ENCODE results near the gene CCL25.
"Not testable (repeated sequence)": the region's sequence is repeated elsewhere in the genome, so short reads cannot be mapped to it uniquely, and the experiment has no call there.

The CCL25 gene

DNA sequence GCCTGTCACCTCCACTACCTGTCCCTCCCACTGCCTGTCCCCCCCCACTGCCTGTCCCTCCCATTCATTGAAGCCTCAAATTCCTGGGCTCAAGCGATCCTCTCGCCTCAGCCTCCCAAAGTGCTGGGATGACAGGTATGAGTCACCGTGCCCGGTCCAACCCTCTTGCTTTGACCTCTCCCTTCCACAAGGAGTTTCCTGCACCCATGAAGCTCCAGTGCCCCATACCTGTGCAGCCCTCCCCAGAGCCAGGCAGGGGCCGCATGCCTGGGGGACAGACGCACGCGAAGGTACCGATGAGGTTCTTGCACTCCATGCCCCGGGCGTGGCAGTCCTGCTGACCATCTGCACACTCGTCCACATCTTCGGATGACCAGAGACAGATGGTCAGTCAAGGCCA, 34.3 kb downstream of the CCL25 start:
- no peak for DNase-seq

DNA sequence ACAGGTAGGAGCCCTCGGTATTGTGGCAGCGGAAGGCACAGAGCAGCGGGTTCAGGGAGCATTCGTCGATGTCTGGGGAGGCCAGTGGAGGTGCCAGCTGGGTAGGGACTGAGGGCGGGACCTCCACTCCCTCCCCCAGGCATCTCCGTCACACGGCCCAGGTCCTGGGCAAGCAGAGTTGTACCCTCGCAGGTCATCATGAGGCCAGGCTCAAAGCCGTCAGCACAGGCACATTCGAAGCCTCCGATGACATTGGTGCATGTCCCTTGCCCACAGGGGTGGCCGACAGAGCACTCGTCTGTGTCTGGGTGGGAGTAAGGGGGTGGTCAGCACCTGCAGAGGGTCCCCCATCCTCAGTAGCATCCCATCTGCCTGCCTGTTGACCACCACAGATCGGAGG, 35.3 kb downstream of the CCL25 start:
- no peak for DNase-seq

DNA sequence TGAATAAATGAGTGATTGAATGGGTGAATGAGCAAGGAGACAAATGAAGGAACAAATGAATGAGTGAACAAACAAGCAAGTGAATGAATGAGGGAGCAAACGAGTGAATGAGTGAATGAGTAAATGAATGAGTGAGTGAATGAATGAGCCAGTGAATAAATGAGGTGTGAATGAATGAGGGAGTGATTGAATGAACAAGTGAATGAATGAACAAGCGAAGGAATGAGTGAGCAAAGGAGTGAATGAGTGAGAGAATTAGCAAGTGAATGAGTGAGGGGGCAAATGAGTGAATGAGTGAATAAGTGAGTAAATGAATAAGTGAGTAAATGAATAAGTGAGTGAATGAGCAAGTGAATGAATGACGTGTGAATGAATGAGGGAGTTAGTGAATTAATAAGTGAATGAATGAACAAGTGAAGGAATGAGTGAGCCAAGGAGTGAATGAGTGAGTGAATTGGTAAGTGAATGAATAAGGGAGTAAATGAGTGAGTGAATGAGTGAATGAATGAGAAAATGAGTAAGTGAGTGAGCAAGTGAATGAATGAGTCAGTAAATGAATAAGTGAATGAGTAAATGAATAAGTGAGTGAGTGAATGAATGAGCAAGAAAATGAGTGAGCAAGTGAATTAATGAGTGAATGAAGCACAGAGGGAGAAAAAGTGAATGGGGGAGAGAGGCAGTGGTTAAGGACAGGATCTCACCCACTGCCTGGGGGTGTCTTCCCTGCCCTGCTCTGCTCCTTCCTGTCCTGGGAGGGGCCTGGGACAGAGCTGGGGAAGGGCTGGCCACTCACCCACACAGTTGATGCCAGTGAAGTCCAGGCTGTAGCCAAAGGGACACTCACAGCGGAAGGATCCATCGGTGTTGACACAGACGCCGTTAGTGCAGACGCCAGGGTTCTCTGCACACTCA, 36.4 kb downstream of the CCL25 start:
- no peak for DNase-seq

DNA sequence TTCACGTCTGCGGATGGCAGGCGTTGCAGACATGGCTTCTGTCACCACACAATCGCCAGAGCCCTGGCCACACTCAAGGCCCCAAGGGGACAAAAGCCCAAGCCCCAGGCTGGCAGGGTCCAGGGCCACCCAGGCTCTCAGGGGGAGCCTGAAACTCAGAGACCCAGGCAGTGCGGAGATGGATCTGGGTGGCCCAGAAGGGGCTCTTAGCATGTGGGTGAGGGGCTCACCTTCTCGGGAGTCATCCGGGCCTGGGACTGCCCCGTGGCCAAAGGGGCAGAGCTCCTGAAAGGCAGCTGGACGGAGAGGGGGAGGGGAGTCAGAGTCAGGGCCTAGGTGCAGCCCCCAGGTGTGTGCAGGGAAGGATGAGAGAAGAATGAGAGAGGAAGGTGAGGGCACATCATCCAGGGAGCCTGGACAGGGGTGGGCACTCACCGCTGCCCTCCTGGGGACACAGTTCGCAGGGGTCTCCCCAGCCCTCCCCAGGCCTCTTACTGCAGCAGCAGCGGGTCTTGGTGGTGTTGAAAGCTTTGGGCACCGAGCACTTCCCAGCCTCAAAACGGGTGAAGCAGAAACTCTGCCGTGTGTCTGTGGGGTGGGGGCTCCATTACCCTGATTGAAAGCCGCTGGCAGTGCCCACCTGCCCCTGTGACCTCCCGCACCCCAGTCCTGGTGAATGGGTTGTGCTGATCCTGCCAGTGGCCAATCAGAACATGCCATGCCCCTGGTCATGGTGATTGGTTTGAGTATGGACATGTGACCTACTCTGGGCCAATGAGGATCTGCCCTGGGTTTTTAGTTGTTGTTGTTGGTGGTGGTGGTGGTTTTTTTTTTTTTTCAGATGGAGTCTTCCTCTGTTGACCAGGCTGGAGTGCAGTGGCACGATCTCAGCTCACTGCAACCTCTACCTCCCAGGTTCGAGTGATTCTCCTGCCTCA, 37.4 kb downstream of the CCL25 start:
- DNase-seq, result no peak

DNA sequence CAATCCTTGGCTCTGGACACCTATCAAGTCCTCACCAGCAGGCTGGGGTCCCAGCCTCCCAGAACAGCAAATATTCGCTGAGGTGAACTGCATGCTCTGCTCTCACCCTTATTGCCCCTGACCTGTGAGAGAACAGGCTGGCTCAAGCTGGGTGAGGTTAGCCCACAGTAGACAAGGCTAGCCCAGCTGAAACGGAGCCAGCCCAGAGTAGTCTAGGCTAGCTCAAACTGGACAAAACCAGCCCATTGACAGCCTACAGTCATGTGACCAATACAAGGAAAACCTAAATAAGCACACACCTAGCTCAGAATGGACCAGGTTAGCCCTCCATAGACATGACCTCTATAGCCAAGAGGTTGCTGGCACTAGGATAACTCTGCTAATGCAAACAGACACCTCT, 38.4 kb downstream of the CCL25 start:
- no peak for DNase-seq

DNA sequence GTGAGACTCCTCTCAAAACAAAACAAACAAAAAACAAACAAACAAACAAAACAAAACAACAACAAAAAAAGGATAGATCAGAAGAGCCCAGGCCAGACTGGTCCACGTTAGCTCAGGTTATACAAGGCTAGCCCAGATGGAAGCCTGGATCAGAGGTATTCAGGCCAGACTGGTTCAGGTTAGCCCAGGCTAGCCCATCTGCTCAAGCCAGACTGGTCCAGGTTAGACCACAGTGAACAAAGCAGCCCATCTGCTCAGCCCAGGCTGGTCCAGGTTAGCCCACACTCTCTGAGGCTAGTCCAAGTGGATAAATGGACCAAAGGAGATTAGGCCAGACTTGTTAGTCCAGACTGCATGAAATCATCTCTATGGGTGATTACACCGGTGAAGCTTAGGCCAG, 41.2 kb downstream of the CCL25 start:
- no peak for DNase-seq

DNA sequence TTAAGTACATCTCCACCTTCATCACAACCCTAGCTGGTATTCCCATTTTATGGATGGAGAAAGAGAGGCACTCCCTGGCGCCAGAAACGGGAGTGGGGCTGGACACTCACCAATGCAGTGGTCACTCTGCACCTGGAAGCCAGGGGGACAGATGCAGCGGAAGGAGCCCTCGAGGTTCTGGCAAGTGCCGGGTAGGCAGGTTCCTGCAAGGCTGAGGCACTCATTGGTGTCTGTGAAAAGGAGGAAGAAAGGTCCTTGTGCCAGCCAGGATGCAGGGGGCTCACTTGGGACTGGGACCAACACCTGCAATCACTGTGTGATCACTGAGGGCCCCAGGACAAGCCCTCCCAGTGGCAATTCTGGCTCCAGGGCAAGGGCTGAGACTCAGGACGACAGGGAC, 41.8 kb downstream of the CCL25 start:
- DNase-seq, result no peak

DNA sequence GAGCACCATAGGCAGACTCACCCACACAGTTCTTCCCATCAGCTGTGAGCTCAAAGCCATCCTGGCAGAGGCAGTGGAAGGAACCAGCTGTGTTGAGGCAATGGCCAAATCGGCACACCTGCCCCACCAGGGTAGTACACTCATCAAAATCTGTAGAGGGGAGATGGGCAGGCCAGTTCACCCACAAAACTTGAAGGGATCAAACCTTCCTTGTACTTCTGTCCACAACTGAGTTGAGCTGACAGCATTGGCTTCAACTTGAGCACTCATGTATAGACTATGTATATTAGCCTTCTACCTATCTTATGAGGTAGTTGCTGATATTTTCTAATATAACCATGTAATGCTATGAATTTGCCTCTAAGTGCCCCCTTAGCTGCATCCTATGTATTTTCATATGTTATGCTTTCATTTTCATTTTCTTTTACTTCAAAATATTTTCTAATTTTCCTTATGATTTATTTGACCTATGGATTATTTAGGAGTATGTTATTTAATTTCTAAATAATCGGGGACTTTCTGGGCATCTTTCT, 42.9 kb downstream of the CCL25 start:
- no peak for DNase-seq

DNA sequence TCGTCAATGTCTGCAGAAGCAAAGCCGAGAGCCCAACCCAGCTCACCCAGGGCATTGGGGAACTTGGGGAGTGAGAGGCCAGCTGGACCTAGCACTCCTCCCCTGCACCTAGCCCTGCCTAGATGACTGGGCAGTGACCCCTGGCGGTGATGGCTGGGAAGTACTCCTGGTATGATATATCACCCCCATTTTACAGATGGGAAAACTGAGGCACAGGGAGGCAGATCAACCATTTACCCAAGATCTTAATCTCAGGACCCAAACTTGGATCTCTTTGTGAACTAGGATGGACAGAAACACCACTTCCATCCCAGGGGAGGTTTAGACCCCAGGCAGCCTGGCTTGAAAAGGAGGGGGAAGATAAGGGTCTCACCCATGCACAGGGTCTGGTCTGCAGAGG, 43.5 kb downstream of the CCL25 start:
- peak; percentile 42 for DNase-seq

DNA sequence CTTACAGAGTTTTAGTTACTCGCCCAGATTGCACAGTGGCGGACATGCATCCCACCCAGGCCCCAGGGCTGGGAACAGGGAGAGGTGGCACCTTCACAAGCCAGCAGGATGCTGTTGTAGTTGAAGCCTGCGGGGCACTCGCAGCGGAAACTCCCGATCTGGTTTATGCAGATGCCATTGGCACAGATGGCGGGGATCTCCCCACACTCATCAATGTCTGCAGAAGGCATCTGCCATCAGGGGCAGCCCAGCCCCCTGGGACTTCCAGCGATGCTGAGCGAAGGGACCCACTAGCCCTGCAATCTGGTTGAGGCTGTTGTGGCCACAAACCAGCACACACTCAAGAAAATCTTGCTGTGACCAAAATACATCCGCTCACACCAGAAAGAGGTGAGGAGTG, 44.6 kb downstream of the CCL25 start:
- no peak for DNase-seq

DNA sequence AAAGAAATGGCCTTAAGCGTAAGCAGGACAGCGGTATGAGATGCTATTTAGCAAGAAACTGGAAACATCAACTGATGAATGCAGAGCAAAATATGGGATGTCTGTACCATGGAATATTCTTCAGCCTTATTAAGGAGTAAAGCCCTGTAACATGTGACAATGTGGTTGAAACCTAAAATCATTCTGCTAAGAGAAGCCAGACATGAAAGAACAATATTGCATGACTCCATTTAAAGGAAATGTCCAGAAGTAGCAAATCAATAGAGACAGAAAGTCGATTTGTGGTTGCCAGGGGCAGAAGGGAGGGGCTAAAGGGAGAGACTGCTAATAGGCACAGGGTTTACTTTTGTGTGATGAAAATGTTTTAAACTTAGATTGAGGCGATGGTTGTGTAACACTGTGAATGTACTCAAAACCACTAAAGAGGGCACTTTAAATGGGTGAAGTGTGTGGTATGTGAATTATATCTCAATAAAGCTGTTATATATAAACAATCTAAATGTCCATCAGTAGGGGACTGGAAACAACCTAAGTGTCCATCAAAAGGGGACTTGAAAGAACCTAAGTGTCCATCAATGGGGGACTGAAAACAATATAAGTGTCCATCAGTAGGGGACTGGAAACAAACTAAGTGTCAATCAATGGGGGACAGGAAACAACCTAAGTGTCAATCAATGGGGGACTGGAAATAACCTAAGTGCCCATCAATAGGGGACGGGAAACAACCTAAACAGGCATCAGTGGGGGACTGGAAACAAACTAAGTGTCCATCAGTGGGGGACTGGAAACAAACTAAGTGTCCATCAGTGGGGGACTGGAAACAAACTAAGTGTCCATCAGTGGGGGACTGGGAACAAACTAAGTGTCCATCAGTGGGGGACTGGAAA, 45.4 kb downstream of the CCL25 start:
- no peak for DNase-seq

DNA sequence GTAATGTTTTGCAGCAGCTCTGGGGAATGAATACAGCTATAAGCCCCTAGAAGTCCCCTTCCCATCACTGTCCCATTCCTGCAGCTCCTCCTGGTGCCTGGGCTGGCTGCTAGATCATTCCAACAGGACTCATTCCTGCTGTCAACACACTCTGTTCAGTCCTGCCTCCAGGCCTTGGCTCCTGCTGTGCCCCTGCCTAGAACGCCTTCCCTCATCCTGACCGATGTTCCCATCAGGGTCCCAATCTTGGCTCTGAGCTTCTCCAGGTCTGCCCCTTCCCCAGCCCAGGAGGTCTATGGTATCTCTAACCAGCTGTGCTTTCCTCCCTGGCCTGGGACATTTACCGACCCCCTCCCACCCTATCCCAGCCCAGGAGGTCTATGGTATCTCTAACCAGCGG, 48.8 kb downstream of the CCL25 start:
- DNase-seq, result no peak

DNA sequence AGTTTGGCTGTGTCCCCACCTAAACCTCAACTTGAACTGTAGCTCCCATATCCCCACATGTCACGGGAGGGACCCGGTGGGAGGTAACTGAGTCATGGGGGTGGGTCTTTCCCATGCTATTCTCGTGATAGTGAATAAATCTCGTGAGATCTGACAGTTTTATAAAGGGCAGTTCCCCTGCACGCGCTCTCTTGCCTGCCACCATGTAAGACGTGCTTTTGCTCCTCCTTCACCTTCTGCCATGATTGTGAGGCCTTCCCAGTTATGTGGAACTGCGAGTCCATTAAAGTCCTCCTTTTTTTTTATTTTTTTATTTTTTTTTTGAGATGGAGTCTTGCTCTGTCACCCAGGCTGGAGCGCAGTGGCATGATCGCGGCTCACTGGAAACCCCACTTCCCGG, 49.4 kb downstream of the CCL25 start:
- not testable (repeated sequence) for DNase-seq

DNA sequence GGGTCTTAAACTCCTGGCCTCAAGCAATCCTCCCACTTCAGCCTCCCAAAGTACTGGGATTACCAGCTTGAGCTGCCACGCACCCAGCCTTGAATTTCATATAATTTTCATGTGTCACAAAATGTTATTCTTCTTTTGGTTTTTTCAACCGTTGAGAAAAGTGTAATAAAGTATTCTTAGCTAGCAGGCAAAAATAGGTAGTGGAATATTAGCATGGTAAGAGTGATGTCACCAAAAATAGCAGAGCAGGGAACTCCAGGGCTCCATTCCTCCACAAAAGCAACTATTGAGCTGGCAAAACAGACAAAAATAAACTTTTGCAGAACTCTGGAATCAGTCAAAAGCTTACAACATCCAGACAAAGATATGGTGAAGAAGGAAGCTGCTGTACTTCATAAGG, 52.9 kb downstream of the CCL25 start:
- no peak for DNase-seq

DNA sequence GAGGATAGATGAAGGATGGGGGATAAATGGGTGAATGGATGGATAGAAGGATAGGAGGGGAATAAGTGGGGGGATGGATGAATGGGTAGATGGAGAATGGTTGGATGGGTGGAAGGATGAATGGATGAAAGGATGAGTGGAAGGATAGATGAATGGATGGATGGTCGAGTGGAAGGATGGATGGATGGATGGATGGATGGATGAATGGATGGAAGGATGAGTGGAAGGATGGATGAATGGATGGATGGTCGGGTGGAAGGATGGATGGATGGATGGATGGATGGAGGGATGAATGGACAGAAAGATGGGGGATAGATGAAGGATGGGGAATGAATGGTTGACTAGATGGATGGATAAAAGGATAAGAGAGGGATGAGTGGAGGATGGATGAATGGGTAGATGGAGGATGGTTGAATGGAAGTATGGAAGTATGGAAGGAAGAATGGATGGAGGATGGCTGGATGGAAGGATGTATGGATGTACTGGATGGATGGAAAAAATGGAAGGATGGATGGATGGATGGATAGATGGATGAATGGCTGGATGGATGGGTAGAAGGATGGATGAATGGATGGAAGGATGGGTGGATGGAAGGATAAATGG, 54.8 kb downstream of the CCL25 start:
- no peak for DNase-seq

DNA sequence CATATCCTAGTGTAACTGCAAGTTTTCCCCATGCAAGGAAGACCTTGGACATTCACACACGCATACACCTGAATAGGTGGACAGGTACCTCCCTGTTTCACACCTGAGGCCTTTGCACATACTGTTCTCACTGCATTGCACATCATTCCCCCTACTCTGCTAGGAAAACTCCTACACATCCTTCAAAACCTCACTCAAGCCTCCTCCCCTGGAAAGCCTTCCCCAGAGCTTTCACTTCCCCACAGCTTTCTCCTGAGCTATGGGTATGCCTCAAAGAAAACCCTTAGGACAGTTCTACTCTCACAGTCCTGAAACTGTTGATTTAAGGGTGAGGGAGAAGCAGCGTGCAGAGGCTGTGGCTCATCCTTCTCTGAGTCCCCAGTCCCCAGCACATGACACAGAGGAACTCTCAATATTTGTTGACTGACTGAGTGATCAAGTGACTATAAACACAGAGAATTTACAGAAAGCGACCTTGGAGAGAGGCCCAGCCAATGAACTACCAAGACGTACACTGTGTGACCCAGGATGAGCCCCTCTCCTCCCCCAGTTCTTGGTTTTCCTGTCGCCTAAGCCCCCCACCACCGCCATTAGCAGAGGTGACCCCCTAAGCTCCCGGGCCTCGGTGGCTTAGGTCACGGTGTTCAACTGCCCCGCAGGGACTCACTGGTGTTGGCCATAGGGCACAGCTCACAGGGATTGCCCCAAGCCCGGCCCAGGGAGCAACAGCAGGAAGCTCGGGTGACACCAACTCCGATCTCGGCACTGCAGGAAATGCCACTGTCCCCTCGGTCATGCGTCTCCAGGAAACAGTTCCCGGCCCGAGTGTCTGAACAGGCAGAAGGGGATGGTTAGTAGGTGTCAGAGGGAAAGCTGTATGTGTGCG, 56.2 kb downstream of the CCL25 start:
- DNase-seq, result no peak

DNA sequence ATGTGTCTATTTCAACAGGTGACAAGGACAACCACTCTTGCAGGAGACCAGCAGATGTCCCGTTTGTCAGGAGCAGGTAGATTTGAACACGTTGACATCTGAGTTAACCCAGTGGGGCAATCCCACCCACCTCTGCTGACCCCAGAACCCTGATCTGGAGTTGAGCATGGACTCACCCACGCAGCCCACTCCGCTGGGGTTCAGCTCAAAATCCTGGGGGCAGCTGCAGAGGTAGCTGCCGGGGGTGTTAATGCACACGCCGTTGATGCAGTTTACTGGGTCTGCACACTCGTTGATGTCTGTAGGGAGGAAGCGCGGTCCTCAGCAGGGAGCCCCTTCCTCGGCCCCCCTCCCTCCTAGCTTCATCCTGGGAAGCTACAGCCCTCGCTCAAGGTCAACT, 56.9 kb downstream of the CCL25 start:
- no peak for DNase-seq

DNA sequence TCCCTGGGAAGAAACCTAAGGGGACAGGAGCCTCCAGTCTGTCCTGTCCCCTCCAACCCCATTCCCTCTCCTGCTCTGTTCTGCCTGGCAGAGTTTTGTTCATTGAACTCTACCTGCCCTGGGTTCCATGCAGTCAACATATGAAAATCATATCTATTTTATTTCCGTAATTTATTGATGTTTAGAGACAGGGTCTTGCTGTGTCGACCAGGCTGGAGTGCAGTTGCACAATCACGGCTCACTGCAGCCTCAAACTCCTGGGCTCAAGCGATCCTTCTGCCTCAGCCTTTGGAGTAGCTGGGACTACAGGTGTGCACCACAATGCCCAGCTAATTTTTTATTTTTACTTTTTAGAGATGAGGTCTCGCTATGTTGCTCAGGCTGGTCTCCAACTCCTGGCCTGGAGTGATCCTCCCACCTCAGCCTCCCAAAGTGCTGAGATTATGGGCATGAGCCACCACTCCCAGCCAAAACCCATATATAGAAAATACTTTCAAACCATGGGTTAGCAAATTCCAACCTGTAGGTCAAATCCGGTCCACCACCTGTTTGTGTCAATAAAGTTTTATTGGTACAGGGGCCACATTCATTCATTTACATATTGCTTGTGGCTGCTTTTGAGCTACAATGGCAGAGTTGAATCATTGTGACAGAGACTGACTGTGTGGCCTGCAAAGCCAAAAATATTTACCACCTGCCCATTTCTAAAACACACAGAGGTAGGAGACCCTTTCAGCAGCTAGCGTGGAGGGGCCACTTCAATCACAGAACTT, 57.5 kb downstream of the CCL25 start:
- no peak for DNase-seq

DNA sequence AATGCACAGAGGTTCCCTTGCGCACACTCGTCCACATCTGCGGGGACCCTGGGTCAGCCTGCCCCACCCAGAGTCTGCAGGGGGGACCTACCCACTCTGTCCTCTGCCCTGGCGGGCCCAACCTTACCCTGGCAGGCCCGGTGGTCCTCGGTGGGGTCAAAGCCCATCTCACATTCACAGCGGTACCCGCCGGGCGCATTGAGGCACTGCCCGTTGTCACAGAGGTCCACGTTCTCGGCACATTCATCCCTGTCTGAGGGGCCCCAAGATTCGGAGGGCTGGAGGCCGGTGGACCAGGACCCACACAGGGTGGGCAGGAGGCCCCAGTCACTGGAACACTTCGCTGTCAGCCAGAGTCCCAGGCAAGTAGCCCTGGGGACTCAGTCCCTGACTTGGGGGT, 58.4 kb downstream of the CCL25 start:
- DNase-seq, result no peak

DNA sequence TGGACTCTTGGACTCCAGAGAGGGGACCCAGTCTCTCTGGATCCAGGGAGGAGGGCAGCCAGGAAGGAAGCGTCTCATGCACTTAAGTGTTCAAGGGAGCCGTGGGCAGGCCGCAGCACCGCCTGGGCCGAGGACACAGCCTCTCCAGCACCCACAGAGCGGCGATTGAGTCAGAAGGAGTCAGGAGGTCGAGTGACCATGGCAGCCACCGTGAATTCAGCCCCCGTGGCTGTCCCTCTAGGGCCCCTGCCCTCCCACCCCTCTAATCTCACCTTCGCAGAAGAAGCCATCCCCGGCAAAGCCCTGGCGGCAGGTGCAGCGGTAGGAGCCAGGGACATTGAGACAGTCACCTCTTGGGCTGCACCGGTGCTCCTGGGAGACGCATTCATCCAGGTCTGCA, 58.8 kb downstream of the CCL25 start:
- no peak for DNase-seq

All from hematopoietic multipotent progenitor cell treated with erythropoietin and hydrocortisone succinate and interleukin-3 and kit ligand, for 8 days (in vitro differentiated cells).